ENCODE measurements around the gene GRIP2.

DNA sequence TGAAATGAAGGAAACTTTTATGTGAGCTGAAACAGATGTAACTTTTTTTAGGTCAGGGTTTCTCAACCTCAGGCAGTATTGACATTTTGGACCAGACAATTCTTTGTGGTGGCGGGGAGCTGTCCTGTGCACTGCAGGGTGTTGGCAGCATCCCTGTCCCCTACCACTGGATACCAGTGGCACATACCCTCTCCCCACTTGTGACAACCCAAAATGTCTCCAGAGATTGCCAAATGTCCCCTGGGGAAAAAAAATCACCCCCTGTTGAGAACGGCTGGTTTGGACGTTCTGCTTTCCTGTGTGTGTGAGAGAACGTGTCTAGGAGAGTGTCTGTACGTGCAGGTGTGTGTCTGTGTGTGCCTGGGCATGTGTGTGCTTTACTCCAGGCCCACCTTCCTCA lies 30.7 kb upstream of the GRIP2 start:
- TF ChIP-seq CTCF (conservative IDR thresholded peaks at IDR 0.05; ENCODE audit: low read depth, low read length) (no peak), EZH2 (IDR thresholded peaks at IDR 0.05; ENCODE audit: borderline replicate concordance, low read depth, low read length, poor library complexity, severe bottlenecking) (no peak)
